RCC 7860 (cell line): ENCODE data around the gene SCUBE1.

Experiments
- DNase-seq: peaks from one replicate; pipeline ENCODE4 v3.0.0-alpha.2; 2015; ENCODE audit warnings: low spot score
- FAIRE-seq: peaks from 2 replicates; lab custom pipeline; 2012; peaks lifted over from hg19 to GRCh38; lab: Jason Lieb, UNC

The SCUBE1 gene

DNA sequence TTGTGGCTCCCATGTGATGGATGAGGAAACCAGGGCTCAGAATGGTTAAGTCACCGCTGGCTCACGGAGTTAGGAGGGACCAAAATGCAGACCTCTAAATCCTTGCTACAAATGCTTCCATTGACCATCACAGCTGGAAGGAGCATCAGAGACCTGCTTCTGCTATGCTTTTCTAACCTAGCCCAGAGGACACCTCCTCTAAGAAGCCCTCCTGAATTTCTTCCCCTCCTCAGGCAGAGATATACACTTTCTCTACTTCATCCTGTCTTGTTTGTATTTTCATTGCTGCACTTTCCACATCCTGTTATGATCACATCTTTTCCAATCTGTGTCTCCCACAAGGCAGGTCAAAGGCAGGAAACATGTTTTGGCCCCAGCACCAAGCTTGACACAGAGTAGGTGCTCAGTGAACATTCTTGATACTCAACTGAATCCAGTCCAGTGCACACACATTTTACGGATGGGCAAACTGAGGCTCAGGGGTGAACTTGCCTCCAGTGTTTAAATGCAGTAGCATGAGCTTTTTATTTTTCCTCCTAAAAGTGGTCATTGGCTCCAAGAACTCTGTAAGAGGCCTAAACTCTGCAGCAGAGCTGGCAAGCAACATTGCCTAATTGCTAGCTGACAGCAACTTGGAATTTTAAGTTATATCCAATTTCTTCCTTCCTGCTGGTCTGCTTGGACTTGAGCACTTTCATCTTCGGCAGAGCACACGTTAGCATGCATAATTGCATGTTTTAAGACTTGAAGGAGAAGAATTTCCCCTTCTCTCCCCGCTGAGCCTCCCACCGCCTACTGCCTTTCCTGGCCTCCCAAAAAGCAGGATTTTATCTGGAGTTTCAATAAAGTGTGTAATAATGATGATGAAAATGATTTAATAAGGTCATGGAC, 12.7 kb downstream of the SCUBE1 start:
- no peak for DNase-seq
- FAIRE-seq = no peak

DNA sequence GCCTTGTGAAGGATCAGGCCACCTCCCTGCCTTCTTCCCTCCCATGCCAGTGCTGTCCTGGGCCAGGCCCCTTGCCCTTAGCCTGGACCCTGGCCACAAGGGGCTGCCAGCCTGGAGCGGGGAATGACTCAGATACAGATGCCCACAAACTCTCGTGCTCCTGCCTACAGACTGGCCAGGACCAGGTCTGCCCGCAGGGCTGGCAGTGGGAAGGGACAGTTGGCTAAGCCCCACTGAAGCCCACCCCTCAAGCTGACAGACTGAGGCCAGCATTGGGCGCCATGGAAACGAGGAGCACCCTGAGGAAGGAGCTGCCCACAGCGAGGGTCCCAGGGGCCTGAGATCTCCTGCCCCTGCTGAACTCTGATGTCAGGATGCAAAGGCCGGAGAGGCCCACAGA, 14.1 kb downstream of the SCUBE1 start:
- no peak for DNase-seq
- FAIRE-seq = no peak

DNA sequence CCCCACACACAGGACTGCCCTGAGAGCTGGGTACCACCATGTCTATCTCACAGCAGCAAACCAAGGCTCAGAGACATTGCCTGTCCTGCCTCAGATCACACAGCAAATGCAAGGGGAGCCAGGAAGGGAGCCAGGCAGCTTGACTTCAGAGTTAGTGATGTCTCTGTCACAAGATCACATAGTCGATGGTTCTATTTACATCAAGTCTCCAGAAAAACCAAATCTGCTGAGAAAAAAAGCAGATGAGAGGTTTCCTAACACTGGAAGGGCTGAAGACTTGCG, 16.1 kb downstream of the SCUBE1 start:
- DNase-seq = no peak
- FAIRE-seq = no peak

DNA sequence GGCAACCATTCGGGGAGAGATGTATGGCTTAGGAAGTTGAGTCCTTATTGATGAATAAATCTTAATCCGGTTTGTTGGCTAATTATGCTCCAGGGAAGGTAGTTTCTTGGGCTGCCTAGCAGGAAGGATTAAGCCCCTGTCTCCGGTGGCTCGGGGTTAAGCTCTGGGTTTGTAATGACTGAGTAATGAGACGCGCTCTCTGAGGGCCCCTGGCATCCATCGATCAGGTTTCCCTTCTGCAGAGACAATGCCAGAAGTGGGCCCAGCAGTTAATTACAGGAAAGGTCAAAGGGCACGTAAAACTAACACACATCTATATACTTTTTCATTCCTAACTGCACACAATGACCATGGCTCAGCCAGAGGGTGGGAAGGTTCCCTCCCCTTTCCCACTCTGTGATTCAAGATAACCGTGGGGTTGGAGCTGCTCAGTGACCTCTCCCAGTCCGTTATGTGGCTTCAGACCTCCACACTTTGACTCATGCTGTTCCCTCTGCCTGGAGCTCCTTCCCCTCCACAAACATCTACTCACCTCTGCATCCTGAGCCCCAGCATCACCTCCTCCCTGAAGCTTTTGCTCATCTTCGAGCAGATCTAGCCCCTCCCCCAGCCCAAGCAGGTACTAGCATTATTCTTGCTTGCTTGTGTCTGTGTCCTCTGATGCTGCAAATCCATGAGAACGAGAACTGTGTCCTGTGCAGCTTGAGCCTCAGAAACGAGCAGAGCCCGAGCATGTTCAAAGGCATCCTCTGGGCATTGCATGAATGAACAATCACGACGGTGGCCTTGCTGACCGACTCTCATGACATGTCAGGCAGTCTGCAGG, 16.6 kb downstream of the SCUBE1 start:
- FAIRE-seq = no peak
- DNase-seq = no peak

DNA sequence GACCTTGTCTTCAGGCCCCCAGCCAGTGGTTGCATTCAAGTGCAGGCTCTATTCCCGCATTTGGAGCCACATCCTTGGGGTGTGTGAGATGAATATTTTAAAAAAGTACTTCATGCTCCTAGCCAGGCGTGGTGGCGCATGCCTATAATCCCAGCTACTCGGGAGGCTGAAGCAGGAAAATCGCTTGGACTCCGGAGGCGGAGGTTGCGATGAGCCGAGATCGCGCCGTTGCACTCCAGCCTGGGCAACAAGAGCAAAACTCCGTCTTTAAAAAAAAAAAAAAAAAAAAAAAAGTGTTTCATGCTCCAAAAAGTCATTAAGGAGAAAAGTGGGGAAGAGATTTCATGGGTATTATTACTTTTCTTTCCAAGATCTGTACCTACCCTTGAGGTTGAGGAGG, 18.0 kb downstream of the SCUBE1 start:
- FAIRE-seq (no peak), DNase-seq (no peak)

DNA sequence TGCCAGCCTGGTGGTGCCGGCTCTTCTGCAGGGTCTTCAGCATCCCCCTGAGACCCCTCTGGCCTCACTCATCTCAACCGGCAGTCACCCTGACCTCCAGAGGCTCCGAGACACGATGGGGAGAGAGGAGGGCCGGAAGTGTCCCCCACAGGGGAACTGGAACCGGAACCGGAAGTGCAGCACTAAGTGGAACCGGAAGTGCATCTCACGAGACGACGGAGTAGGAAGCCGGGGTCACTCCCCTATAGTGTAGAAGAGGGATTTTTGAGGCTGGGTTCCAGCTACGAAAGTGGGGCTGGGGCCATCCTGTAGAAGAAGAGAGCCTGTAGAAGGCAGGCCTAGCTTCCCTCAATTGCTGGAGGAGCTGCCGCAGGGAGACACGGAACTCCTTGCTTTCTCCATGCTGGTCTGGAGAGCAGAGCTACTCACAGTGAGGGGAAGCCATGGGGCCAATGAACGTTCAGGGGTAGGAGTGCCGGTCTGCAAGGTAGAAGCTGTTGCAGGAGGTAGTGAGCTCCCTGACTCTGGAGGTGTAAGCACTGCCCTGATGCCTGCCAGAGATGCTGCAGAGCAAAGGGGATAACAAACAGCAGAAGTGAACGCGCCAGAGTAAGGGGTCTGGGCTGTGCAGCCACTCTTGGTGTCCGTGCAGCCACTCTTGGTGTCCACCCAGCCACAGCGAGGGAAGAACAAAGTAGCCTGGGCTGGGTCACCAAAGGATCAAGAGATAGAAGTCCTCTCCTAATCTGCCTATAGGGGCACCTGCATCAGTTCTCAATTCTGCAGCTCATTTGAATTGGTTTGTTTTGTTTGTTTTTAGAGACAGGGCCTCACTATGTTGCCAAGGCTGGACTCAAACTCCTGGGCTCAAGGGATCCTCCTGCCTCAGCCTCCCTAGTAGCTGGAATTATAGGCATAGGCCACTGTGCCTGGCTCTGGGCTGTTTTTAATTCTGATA, 21.9 kb downstream of the SCUBE1 start:
- FAIRE-seq = no peak
- no peak for DNase-seq

DNA sequence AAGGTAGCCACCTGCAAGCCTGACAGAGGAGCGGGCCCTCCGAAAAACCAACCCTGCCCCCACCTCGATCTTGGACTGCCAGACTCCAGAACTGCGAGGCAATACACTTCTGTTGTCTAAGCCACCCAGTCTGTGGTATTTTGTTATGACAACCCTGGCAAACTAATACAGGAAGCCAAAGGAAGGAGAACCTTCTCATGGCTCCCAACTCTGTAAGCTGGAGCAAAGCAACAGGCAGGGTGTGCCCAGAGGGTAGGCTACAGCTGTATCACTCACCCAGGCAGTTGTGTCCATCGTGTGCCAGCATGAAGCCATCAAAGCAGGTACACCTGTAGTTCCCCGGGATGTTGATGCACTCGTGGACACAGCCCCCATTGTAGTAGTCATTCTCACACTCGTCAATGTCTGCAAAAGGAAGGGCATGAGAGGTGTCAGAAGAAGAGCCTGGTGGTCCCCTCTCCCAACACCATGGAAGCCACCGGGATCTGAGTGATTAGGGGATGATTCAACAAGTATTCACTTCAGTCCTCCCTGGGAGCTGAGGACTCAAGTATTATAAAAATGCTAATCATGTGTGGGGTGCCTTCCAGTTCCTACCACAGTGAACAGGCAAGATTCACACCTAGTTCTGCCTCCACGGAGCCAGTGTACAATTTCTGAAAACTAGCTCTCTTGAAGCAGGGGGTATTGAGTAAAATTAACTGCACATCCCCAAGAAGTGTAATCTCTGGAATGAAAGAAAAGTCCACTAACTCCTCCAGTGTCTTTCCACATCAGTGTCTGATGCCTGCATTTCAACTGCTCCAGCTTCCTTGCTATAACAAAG, 23.3 kb downstream of the SCUBE1 start:
- FAIRE-seq (no peak), DNase-seq (no peak)

DNA sequence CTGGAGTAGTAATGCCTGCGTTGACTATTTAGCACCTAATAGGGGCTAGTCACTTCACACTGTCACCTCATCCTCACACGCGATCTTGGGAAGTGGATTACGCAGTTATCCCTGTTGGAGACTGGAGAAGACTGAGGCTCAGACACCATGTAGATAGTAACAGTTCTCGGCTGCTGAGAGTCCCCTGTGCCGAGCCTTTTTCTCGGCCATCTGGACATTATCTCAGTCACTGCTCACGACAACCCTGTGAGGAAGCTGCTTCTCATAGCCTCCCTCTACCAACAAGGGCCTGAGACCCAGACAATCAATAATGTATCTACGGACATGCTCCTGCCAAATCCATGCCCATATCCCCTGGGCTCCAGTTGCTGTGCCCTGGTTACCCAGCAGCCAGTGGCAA, 25.9 kb downstream of the SCUBE1 start:
- FAIRE-seq (no peak), DNase-seq (no peak)

DNA sequence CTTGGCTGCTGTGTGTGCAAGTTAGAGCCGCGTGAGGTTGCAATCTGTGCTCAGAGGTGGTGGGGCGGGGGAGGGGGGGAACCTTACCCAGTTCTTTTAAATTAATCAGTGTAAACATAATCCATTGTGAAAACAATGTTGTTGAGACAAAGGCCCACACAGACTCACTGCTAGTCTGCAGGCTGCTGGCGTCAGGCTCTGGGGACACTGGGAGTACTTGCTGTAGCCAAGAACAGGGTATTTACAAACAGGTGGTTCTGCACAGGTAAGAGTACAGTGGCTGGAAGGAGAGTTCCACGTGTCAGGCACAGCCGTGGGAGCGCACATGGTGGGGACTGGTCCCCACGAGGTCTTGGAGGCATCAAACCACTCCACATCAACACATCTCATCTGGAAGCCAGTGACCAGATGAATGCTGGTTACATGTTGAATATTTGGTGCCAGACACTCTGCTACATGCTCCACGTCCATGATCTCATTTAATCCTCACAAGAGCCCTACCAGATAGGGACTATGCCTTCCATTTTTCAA, 27.4 kb downstream of the SCUBE1 start:
- FAIRE-seq (no peak), DNase-seq (no peak)

DNA sequence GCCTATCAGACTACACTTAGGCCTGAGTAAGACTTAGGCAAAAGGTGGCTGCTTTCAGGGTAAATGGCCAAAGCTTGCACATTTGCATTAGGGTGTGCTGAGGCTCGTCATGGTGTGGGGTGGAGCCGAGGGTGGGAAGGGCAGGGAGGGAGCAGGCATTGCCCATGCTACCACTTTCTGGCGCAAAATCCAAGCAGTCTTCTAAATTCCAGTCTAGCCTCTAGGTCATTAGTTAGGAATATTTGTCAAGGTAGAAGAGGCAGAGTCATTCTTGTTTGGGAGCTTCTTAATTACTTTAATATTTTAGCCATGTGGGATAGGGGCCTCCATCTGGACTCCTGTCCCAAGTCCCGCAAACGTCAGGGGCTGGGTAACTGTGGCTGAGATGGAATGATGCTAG, 28.6 kb downstream of the SCUBE1 start:
- DNase-seq = no peak
- FAIRE-seq = no peak

DNA sequence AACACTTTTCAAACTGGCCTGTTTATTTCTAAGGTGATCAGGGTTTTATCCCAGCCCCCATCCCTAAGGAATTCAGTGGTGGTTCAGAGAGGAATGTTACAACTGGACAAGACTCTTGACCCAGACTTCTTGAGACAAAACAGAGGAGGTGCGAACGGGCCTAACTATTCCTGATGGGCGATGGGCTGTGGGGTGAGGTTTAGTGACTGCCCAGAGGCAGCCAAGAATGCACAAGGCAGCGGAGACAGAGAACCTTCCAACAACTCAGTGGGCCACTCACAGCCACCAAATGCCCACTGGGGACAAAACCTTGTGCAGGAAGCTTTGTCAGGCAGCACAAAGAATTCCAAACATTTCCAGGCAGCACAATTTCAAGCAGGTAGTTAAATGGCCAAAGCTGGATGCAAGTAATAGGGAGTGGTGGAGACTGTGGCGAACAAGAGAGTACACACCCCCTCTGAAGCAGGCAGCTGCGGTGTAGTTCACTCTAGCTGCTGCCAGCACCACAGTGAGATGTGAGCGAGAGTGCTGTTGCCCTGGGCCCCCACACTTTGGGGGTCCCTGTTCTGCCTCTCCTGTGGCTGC, 29.2 kb downstream of the SCUBE1 start:
- FAIRE-seq (no peak), DNase-seq (no peak)

DNA sequence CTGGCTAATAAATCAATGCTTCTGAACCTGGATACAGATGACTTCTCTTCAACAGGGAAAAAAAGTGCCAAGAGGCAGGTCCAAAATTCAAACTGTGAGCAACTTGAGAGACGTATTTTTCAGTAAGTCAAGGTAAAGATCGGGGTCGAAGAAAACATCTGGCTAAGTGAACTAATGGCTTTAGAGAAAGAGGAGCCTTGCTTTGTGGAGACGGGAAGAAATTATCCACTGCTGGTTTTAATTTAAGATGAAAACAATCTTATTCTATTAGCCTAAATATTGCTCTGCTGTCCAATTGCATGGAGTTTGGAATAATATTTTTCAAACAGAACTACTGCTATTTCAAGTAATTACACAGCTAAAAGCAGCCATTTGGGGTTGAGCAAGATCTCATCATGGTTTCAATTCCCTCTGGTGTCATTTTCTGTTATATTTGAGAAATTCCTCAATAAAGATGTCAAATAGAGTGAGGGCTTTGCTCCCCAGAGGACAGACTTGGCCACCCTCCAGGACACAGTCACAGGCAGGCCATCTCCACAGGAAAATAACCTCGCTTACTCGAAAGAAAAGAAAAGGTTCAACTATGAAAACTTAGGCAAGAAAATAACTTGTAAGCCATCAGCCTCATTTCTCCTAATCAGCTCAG, 29.8 kb downstream of the SCUBE1 start:
- FAIRE-seq (no peak), DNase-seq (no peak)

DNA sequence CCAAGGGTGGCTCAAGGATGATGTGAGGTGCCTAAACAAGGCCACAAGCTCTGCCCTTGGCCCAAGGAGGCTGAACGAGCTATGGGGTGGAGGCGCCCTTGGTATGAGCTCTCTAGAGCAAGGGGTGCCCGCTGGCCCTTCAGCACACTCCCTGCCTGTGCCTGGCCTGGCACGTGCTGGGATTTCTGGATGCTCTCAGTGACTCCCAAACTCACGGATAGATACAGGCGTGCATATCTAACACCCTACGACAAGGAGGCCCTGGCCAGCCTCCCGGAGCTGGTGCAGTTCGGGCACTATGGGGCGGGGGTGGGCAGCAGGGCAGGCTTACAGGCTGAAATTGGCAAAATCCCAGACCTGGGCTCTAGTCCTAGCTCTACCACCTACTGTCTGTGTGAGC, 30.6 kb downstream of the SCUBE1 start:
- DNase-seq (no peak), FAIRE-seq (no peak)

DNA sequence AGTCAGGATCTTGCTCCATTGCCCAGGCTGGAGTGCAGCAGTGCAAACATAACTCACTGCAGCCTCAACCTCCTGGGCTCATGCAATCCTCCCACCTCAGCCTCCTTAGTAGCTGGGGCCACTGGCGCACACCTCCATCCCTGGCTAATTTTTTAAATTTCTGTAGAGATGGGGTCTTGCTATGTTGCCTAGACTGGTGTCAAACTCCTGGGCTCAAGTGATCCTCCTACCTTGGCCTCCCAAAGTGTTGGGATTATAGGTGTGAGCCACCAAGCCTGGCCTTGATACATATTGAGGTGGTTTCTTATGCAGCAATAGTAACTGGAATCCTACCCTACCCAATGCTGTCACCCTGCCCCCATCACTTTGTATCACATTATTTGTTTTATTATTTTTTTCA, 32.4 kb downstream of the SCUBE1 start:
- DNase-seq (no peak), FAIRE-seq (no peak)

DNA sequence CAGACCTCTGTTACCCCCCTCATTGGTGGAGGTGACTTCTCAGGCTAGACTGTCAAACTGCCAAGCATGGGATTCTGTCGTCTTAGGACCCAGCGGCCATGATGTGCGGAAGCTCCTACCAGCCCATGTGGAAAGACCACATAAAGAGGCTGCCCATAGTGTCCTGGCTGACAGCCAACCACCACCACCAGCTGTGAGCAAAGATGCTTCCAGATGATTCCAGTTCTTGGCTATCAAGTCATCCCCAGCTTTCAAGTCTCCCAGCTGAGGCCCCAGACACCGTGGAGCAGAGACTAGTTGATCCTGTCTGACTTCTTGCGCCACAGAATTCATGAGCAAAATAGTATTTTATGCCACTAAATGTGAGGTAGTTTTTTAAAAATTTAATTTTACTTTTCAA, 32.9 kb downstream of the SCUBE1 start:
- FAIRE-seq (no peak), DNase-seq (no peak)

DNA sequence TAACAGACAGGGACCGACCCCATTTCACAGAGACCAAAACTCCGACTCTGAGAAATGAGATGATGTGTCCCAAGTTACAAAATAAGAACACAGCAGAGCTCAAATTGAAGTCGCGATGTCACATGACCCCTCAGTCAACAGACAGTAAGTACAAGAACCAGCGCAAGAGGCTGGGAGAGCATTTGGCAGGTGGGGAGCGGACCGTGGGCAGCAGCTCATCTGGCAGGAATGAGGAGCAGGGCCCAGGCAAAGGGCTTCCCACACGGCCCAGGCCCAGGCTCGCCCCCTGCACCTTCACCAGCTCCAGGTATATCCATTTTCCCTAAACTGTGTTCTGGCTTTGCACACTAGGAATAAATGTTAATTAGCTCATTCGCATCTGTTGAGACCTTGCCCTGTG, 34.3 kb downstream of the SCUBE1 start:
- no peak for FAIRE-seq
- DNase-seq = no peak

DNA sequence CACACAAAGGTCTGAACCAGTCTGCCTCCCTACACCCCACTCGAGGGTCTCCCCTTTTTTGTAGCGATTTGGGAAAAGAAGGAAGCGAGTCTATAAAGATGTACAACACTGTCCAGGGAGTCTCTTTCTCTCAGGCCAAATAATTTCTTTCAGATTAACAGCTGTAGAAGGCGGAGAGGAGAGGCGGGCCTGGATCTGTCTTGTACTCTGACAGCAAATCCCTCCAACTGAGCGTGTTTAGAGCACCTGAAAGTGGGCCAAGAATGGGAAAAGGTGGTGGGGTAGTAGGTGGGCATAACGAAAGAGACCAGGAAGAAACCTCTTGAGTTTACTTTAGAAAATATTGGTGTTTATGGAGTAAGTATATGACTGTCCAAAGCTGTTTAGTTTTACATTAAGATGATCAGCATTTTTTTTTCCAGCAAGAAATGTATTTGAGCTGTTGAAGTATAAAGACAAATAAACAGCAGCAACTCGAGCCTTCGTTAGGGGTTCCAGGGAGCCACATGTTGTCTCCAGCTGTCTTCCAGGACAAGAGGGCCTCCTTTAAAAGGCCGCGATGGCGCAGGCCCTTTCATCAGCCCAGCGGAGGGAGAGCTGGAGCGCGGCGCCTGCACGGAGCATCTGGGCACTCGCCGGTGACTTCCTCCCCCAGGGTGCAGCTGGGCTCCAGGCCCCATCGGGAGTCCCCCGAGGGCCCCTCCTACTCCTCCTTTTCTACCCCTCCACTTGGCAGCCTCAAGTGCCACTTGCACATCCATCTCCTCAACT, 34.9 kb downstream of the SCUBE1 start:
- FAIRE-seq (no peak), DNase-seq (no peak)

DNA sequence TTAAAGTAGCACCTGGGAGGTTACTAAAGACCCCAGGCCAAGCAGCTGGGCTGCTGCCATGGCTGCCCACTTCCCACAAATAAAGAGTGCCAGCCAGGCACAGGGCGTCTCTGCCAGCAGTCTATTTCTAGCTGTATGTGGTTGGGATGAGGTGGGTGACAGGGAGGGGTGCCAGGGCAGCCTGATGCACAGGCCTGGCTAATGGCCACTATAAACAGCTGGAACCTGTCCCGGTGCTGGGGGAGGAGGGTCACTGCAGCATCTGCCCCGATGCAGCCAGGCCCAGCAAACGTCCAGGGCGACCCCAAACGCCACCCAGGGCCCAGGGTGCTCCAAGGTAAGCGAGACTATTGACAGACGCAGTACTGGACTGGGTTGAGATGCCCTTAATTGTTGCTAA, 37.4 kb downstream of the SCUBE1 start:
- FAIRE-seq = no peak
- no peak for DNase-seq
